LNCaP clone FGC (cell line): Measurements from ENCODE around the gene ADGRL4.

ENCODE experiments used
- DNase-seq: peaks from one replicate; pipeline ENCODE4 v3.0.0-alpha.2; 2011; ENCODE audit warnings: low read depth
- H3K4me3 ChIP-seq: 2 replicates; pipeline ENCODE4 v1.5.1; 2011; ENCODE audit warnings: mild to moderate bottlenecking, low read depth, low read length, control low read depth
- CTCF ChIP-seq: IDR thresholded peaks from 2 replicates; pipeline ENCODE4 v1.5.1; 2012; ENCODE audit warnings: mild to moderate bottlenecking; ENCODE audit not compliant: control insufficient read depth, insufficient read depth; ENCODE audit errors: extremely low read depth

ADGRL4 gene

GRCh38 chr1:79042117-79042516 lies 35.6 kb upstream of the ADGRL4 start:
- no peak for TF ChIP-seq CTCF
- DNase-seq, result no peak
- H3K4me3 ChIP-seq, result no peak overlapping the region

GRCh38 chr1:79041666-79042065 lies 35.1 kb upstream of the ADGRL4 start:
- no peak overlapping the region for H3K4me3 ChIP-seq
- no peak for DNase-seq
- no peak for TF ChIP-seq CTCF

- no peak overlapping the region for H3K4me3 ChIP-seq
- DNase-seq, result no peak
- no peak for TF ChIP-seq CTCF
These were observed 34.0 kb upstream of the ADGRL4 start for GRCh38 chr1:79040424-79041082.

GRCh38 chr1:79037085-79037484 lies 30.6 kb upstream of the ADGRL4 start:
- TF ChIP-seq CTCF, result no peak
- no peak overlapping the region for H3K4me3 ChIP-seq
- no peak for DNase-seq

GRCh38 chr1:79012500-79012899 lies 6.0 kb upstream of the ADGRL4 start:
- no peak for TF ChIP-seq CTCF
- DNase-seq, result no peak
- H3K4me3 ChIP-seq, result no peak overlapping the region

- peak; percentile 52 for DNase-seq
- no peak for TF ChIP-seq CTCF
- no peak overlapping the region for H3K4me3 ChIP-seq
These were observed 4.1 kb upstream of the ADGRL4 start for GRCh38 chr1:79010589-79010988.

GRCh38 chr1:79005945-79006344 lies 585 bp downstream of the ADGRL4 start:
- no peak for DNase-seq
- no peak for TF ChIP-seq CTCF
- no peak overlapping the region for H3K4me3 ChIP-seq
